Neural progenitor cell (in vitro differentiated cells): Measurements from ENCODE around the gene CD300LB. TPM values are rescaled to one million over a fixed set of nuclear protein-coding genes. Genes with fewer than 3 reads are reported as not detected.
A peak's percentile ranks its signal among the peaks of the same experiment; 100 is the strongest.
"Not testable (repeated sequence)": the region's sequence is repeated elsewhere in the genome, so short reads cannot be mapped to it uniquely, and the experiment has no call there.

Source experiments
- DNase-seq: peaks from one replicate; pipeline ENCODE4 v3.0.0-alpha.2; 2016; ENCODE audit warnings: low spot score
- H2AFZ ChIP-seq: fragments of 200-600 bp; sonication (generic); replicated peaks from 2 replicates; pipeline ENCODE4 v1.6.1; 2016; ENCODE audit warnings: antibody characterized with exemption
- H3F3A ChIP-seq: fragments of 200-600 bp; sonication (generic); 2 replicates; pipeline ENCODE4 v1.6.1; 2016; ENCODE audit warnings: antibody characterized with exemption, low read depth
- H3K27ac ChIP-seq: fragments of 200-600 bp; sonication (generic); 2 replicates; pipeline ENCODE4 v1.5.1; 2016; ENCODE audit warnings: mild to moderate bottlenecking
- H3K27me3 ChIP-seq: fragments of 200-600 bp; sonication (generic); 2 replicates; pipeline ENCODE4 v1.6.1; 2016; ENCODE audit warnings: mild to moderate bottlenecking, moderate library complexity
- H3K36me3 ChIP-seq: fragments of 200-600 bp; sonication (generic); 2 replicates; pipeline ENCODE4 v1.5.1; 2016
- H3K4me1 ChIP-seq: fragments of 200-600 bp; sonication (generic); 2 replicates; pipeline ENCODE4 v1.6.1; 2016; ENCODE audit warnings: mixed run types
- H3K4me2 ChIP-seq: fragments of 200-600 bp; sonication (generic); 2 replicates; pipeline ENCODE4 v1.6.1; 2016
- H3K4me3 ChIP-seq: fragments of 200-600 bp; sonication (generic); 2 replicates; pipeline ENCODE4 v1.5.1; 2016
- H3K79me2 ChIP-seq: fragments of 200-600 bp; sonication (generic); 2 replicates; pipeline ENCODE4 v1.6.1; 2016; ENCODE audit warnings: low read depth
- H3K9ac ChIP-seq: fragments of 200-600 bp; sonication (generic); 2 replicates; pipeline ENCODE4 v1.6.1; 2016
- H3K9me3 ChIP-seq: fragments of 200-600 bp; sonication (generic); 2 replicates; pipeline ENCODE4 v1.5.1; 2016; ENCODE audit warnings: low read depth
- H4K20me1 ChIP-seq: fragments of 200-600 bp; sonication (generic); 2 replicates; pipeline ENCODE4 v1.6.1; 2016; ENCODE audit warnings: low read depth
- H3K27ac Mint-ChIP-seq: 3 replicates; pipeline ENCODE4 v1.8.0; 2021; ENCODE audit warnings: mixed read lengths
- H3K27me3 Mint-ChIP-seq: 2 replicates; pipeline ENCODE4 v1.8.0; 2022; ENCODE audit warnings: low read depth, mild to moderate bottlenecking, inconsistent platforms, moderate library complexity, mixed read lengths; ENCODE audit not compliant: insufficient read depth
- H3K36me3 Mint-ChIP-seq: 3 replicates; pipeline ENCODE4 v1.8.0; 2021; ENCODE audit warnings: mixed read lengths
- H3K4me1 Mint-ChIP-seq: 3 replicates; pipeline ENCODE4 v1.8.0; 2021; ENCODE audit warnings: mixed read lengths
- H3K4me3 Mint-ChIP-seq: 3 replicates; pipeline ENCODE4 v1.8.0; 2021; ENCODE audit warnings: mild to moderate bottlenecking, moderate library complexity, mixed read lengths
- H3K9me3 Mint-ChIP-seq: 3 replicates; pipeline ENCODE4 v1.8.0; 2020; ENCODE audit warnings: mixed read lengths
- EZH2 ChIP-seq: fragments of 200-600 bp; sonication (generic); IDR thresholded peaks from 2 replicates; pipeline ENCODE4 v1.6.1; 2017; ENCODE audit warnings: antibody characterized with exemption, mild to moderate bottlenecking, moderate library complexity
- EZH2phosphoT487 ChIP-seq: fragments of 200-600 bp; sonication (generic); IDR thresholded peaks from 2 replicates; pipeline ENCODE4 v1.6.1; 2017; ENCODE audit warnings: antibody characterized with exemption
- total RNA-seq: library from RNA; depleted of rRNA; stranded (reverse); fragments of >200 nt; gene quantifications from 2 replicates; pipeline ENCODE4 v1.2.3, GENCODE V29; 2015; ENCODE audit warnings: low replicate concordance
- TF ChIP-seq, protein P1 (sequence below): fragments of 200-600 bp; sonication (generic); IDR thresholded peaks from 2 replicates; pipeline ENCODE4 v1.5.1; 2017; ENCODE audit warnings: antibody characterized with exemption, mild to moderate bottlenecking

Gene CD300LB
- total RNA-seq, 1 donor from 2014 or later: not detected

DNA sequence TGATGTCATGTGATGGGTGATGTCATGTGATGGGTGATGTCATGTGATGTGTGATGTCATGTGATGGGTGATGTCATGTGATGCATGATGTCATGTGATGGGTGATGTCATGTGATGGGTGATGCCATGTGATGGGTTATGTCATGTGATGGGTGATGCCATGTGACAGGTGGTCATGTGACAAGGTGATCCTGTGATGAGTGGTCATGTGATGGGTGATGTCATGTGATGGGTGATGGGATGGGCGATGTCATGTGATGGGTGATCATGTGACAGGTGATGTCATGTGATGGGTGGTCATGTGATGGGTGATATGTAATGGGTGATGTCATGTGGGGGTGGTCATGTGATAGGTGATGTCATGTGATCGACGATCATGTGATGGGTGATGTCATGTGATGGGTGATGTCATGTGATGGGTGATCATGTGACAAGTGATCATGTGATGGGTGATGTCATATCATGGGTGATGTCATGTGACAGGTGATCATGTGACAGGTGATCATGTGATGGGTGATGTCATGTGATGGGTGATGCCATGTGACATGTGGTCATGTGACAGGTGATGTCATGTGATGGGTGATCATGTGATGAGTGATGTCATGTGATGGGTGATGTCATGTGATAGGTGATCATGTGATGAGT lies 17.2 kb downstream of the CD300LB start:
- Mint-ChIP-seq H3K9me3 (peaks cover 16% of the 10 kb centered on the region), H3K4me3 (peak overlapping the region; percentile 48), H3K27me3 (peaks cover 11% of the 10 kb centered on the region), H3K4me1 (no peaks in the 10 kb centered on the region), H3K27ac (peak overlapping the region; percentile 78), H3K36me3 (peaks cover 9% of the 10 kb centered on the region)
- H3F3A ChIP-seq: peaks cover 11% of the 10 kb centered on the region
- H3K36me3 ChIP-seq: no peaks in the 10 kb centered on the region
- TF ChIP-seq EZH2: no peak
- H3K27ac ChIP-seq: no peak overlapping the region
- no peak overlapping the region for H2AFZ ChIP-seq
- no peak overlapping the region for H3K4me2 ChIP-seq
- no peaks in the 10 kb centered on the region for H3K4me1 ChIP-seq
- no peaks in the 10 kb centered on the region for H4K20me1 ChIP-seq
- no peak overlapping the region for H3K9ac ChIP-seq
- peaks cover 12% of the 10 kb centered on the region for H3K27me3 ChIP-seq
- DNase-seq: peak; percentile 30
- no peaks in the 10 kb centered on the region for H3K79me2 ChIP-seq
- peaks cover 5% of the 10 kb centered on the region for H3K9me3 ChIP-seq
- H3K4me3 ChIP-seq: no peak overlapping the region

DNA sequence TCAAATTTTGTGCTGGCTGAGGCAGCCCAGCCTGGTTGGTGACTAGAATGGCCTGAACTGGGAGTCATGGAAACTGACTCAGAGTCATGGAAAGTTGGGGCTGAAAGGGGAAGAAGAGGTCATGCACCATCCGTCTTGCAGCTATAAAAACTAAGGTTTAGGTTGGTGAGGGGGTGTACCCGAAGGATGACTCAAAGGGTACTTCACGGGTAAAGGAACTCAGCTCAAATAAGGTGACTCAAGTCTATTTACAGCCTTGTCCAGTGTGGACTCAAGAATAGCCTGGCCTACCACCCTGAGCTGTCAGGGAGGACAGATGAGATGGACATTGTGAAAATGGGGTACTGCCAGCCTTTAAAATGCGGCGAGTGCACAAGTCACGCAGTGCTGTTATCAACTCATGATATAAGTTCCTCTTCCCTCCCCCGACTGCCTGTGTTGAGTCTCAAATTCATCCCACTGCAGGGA lies 18.6 kb downstream of the CD300LB start:
- Histone ChIP-seq H3K27me3 (peaks cover 16% of the 10 kb centered on the region), H3K4me1 (no peaks in the 10 kb centered on the region), H3K79me2 (no peaks in the 10 kb centered on the region), H3K36me3 (no peaks in the 10 kb centered on the region), H3F3A (peaks cover 11% of the 10 kb centered on the region), H3K4me3 (no peak overlapping the region), H3K27ac (no peak overlapping the region), H3K9me3 (no peaks in the 10 kb centered on the region), H4K20me1 (no peaks in the 10 kb centered on the region), H3K9ac (no peak overlapping the region), H2AFZ (no peak overlapping the region), H3K4me2 (no peak overlapping the region)
- TF ChIP-seq EZH2phosphoT487 (no peak), EZH2 (no peak)
- TF ChIP-seq, protein P1, sequence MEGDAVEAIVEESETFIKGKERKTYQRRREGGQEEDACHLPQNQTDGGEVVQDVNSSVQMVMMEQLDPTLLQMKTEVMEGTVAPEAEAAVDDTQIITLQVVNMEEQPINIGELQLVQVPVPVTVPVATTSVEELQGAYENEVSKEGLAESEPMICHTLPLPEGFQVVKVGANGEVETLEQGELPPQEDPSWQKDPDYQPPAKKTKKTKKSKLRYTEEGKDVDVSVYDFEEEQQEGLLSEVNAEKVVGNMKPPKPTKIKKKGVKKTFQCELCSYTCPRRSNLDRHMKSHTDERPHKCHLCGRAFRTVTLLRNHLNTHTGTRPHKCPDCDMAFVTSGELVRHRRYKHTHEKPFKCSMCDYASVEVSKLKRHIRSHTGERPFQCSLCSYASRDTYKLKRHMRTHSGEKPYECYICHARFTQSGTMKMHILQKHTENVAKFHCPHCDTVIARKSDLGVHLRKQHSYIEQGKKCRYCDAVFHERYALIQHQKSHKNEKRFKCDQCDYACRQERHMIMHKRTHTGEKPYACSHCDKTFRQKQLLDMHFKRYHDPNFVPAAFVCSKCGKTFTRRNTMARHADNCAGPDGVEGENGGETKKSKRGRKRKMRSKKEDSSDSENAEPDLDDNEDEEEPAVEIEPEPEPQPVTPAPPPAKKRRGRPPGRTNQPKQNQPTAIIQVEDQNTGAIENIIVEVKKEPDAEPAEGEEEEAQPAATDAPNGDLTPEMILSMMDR: no peak
- H3K36me3 Mint-ChIP-seq: peaks cover 9% of the 10 kb centered on the region
- H3K4me1 Mint-ChIP-seq: no peaks in the 10 kb centered on the region
- peaks cover 16% of the 10 kb centered on the region for H3K9me3 Mint-ChIP-seq
- no peak overlapping the region for H3K27ac Mint-ChIP-seq
- no peak overlapping the region for H3K4me3 Mint-ChIP-seq
- H3K27me3 Mint-ChIP-seq: peaks cover 11% of the 10 kb centered on the region
- DNase-seq: no peak

DNA sequence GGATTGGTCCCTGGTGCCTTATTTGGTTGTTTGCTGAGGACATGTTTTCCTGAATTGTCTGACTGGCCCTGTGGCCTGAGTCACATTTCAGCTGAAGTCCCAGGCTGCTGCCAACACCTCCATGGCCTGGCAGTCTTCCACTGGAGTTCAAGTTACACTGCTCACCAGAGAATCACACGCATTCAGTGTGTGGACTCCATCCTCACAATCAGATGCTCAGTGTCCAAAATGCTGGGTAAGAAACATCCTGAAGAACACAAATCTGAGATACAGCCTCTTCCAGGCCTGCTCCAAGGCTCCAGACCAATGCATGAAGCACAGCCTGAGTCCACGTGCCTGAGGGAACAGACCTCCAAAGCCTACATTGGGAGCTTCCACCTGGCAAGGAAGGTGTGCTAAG lies 19.2 kb downstream of the CD300LB start:
- H3K36me3 Mint-ChIP-seq: peaks cover 9% of the 10 kb centered on the region
- no peak overlapping the region for H3K27ac Mint-ChIP-seq
- Histone ChIP-seq H3F3A (peaks cover 11% of the 10 kb centered on the region), H3K4me2 (no peak overlapping the region), H3K79me2 (no peaks in the 10 kb centered on the region), H4K20me1 (no peaks in the 10 kb centered on the region), H3K27me3 (peaks cover 16% of the 10 kb centered on the region), H3K4me3 (no peak overlapping the region), H3K9me3 (no peaks in the 10 kb centered on the region), H3K36me3 (no peaks in the 10 kb centered on the region), H3K27ac (no peak overlapping the region), H3K4me1 (no peaks in the 10 kb centered on the region), H2AFZ (no peak overlapping the region), H3K9ac (no peak overlapping the region)
- peaks cover 16% of the 10 kb centered on the region for H3K9me3 Mint-ChIP-seq
- H3K4me3 Mint-ChIP-seq: no peak overlapping the region
- H3K4me1 Mint-ChIP-seq: no peaks in the 10 kb centered on the region
- no peak for DNase-seq
- H3K27me3 Mint-ChIP-seq: peaks cover 11% of the 10 kb centered on the region
- no peak for TF ChIP-seq EZH2
- TF ChIP-seq, protein P1: no peak
- no peak for TF ChIP-seq EZH2phosphoT487

DNA sequence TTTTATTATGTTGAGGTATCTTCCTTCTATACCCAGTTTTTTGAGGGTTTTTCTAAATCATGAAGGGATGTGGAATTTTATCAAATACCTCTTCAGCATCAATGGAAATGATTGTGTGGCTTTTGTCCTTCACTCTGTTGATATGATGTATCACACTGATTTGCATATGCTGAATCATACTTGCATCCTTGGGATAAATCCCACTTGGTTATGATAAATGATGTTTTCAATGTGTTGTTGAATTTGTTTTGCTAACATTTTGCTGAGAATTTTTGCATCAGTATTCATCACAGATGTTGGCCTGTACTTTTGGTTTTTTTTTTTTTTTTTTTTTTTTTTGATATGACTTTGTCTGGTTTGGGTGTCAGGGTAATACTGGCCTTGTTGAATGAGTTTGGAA lies 23.1 kb downstream of the CD300LB start:
- no peak overlapping the region for H3K9ac ChIP-seq
- peaks cover 26% of the 10 kb centered on the region for H3K27me3 ChIP-seq
- H3K27ac ChIP-seq: no peak overlapping the region
- TF ChIP-seq EZH2phosphoT487 (no peak), EZH2 (no peak)
- TF ChIP-seq, protein P1: no peak
- no peak overlapping the region for H3K4me3 ChIP-seq
- H3F3A ChIP-seq: no peaks in the 10 kb centered on the region
- no peaks in the 10 kb centered on the region for H4K20me1 ChIP-seq
- no peaks in the 10 kb centered on the region for H3K9me3 ChIP-seq
- Mint-ChIP-seq H3K27me3 (no peaks in the 10 kb centered on the region), H3K4me3 (no peak overlapping the region), H3K4me1 (no peaks in the 10 kb centered on the region), H3K9me3 (no peaks in the 10 kb centered on the region), H3K27ac (no peak overlapping the region), H3K36me3 (no peaks in the 10 kb centered on the region)
- H3K4me2 ChIP-seq: no peak overlapping the region
- no peak for DNase-seq
- no peaks in the 10 kb centered on the region for H3K79me2 ChIP-seq
- no peak overlapping the region for H2AFZ ChIP-seq
- no peaks in the 10 kb centered on the region for H3K36me3 ChIP-seq
- H3K4me1 ChIP-seq: no peaks in the 10 kb centered on the region

DNA sequence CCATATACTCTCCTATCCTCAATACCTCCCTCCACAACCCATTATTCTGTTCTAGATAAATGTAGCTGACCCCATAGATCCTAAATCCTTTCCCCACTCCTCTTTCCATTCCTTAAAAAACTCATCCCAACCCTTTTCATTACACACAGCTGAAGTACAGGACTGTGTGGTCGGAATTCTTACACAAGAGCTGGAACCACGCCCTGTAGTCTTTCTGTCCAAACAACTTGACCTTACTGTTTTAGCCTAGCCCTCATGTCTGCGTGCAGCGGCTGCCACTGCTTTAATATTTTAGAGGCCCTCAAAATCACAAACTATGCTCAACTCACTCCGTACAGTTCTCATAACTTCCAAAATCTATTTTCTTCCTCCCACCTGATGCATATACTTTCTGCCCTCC lies 27.3 kb downstream of the CD300LB start:
- H3K36me3 Mint-ChIP-seq, H3K4me1 Mint-ChIP-seq, H3K27ac ChIP-seq, H3K9ac ChIP-seq, H3K4me3 ChIP-seq, H2AFZ ChIP-seq, H3K4me2 ChIP-seq, H3K27ac Mint-ChIP-seq, H4K20me1 ChIP-seq, H3K27me3 Mint-ChIP-seq, H3K4me3 Mint-ChIP-seq, H3K4me1 ChIP-seq, H3F3A ChIP-seq, H3K79me2 ChIP-seq, DNase-seq, H3K9me3 ChIP-seq, H3K9me3 Mint-ChIP-seq, H3K36me3 ChIP-seq: not testable (repeated sequence)
- H3K27me3 ChIP-seq: peaks cover 17% of the 10 kb centered on the region
